Pancreas (tissue), 10 donors: ENCODE results near the gene WRAP73. TPM values are rescaled to one million over a fixed set of nuclear protein-coding genes. Genes with fewer than 3 reads are reported as not detected.

Experiments used
- ATAC-seq, 4 donors: fragments of 200-7000 bp; cut with Tn5 transposase; one replicate each; pipeline versions ENCODE4 v1.8.0 to v1.9.1; 2020; ENCODE audit warnings: mild to moderate bottlenecking in 4 of 4, moderate library complexity in 4 of 4
- DNase-seq, 6 donors: peaks; one replicate each; pipeline ENCODE4 v3.0.0-alpha.2; 2020
- FAIRE-seq: peaks from 2 replicates; lab custom pipeline; 2012; peaks lifted over from hg19 to GRCh38; lab: Jason Lieb, UNC
- H3K27ac ChIP-seq, 4 donors: fragments of 200-600 bp; sonication (generic); 1 replicate in 3 of 4; 2 replicates in 1 of 4; pipeline versions ENCODE4 v1.5.0 to v1.8.0; 2020
- H3K27me3 ChIP-seq, 4 donors: fragments of 200-600 bp; one replicate each; pipeline ENCODE4 v1.8.0; 2021
- H3K36me3 ChIP-seq, 3 donors: fragments of 200-600 bp; sonication (generic) in 1 of 3; one replicate each; pipeline versions ENCODE4 v1.5.0 to v1.8.0; 2020 to 2021
- H3K4me1 ChIP-seq, 3 donors: fragments of 200-600 bp; one replicate each; pipeline ENCODE4 v1.8.0; 2021
- H3K4me3 ChIP-seq, 4 donors: fragments of 200-600 bp; sonication (generic) in 2 of 4; one replicate each; pipeline versions ENCODE4 v1.5.0 to v1.8.0; 2020 to 2021
- H3K9me3 ChIP-seq, 4 donors: fragments of 200-600 bp; one replicate each; pipeline ENCODE4 v1.8.0; 2021
- CTCF ChIP-seq, 4 donors: fragments of 200-600 bp; sonication (generic) in 3 of 4; IDR thresholded peaks; one replicate each; pipeline versions ENCODE4 v1.5.0 to v1.8.0; 2021; ENCODE audit warnings: antibody characterized with exemption in 4 of 4
- WGBS, 2 donors: extraction: QIAGEN DNeasy Blood & Tissue Kit; methylation state at CpG; one replicate each; pipeline ENCODE4 v1.1.7; 2013; 5-methylcytosine and 5-hydroxymethylcytosine counted together
- intact Hi-C, 3 donors: fragments of 100-400 bp; cut with DNase I; formaldehyde crosslinking; loops; one replicate each; pipeline versions ENCODE4 v1.11.1 to v1.14.2; 2022
- polyA plus RNA-seq, 2 donors: library from polyadenylated mRNA; stranded (reverse); fragments of 200-250 nt; gene quantifications; one replicate each; pipeline ENCODE4 v1.2.3, GENCODE V29; 2013
- total RNA-seq, 6 donors: library from RNA; stranded (reverse); fragmentation: NEBNext Ultra II Directional in 4 of 6; extraction: Animal tissue kit (Norgen Biotek cat#: 25700) in 4 of 6; gene quantifications; one replicate each; pipeline versions ENCODE4 v1.2.1 to v1.2.4, GENCODE V29; 2021 to 2023
- donor health status: healthy with polysubstance abuse.
- donor health status: DM: no; HTN: no; CAD: no; lungs with moderate emphysema.
- donor health status: DM: no; HTN: no; CAD: no.
- donor health status: control.
- donor health status: control.
- donor health status: Bipolar disorder and iron deficiency.
- donor health status: DM: yes; HTN: yes; CAD: no.
- donor health status: DM: no; HTN: no; CAD: no.
- donor health status: DM: no; HTN: no; CAD: no.
- donor health status: DM: yes; HTN: yes; CAD: no.

The WRAP73 gene
- total and polyA plus RNA-seq, 8 donors = 6.7 to 26.2 (median 10.3) TPM

- Histone ChIP-seq H3K4me3 (no peak overlapping the region), H3K4me1 (no peaks in the 10 kb centered on the region), H3K9me3 (no peaks in the 10 kb centered on the region), H3K27ac (no peak overlapping the region), H3K36me3 (no peaks in the 10 kb centered on the region), H3K27me3 (no peaks in the 10 kb centered on the region)
- 74 to 86% methylated on average over 8 to 11 of the region's 11 CpGs for WGBS, 2 donors
- no peak for ATAC-seq
- DNase-seq = peak in 1 of 6 donors; percentile 66
- no peak for FAIRE-seq
- intact Hi-C loops = no loop called here
- TF ChIP-seq CTCF (IDR thresholded peaks at IDR 0.05) = no peak
These were observed 46.7 kb downstream of the WRAP73 start for GRCh38 chr1:3603156-3603555.

GRCh38 chr1:3602375-3602774 lies 47.5 kb downstream of the WRAP73 start:
- 74 to 88% methylated on average over 19 to 21 of the region's 21 CpGs for WGBS, 2 donors
- TF ChIP-seq CTCF (IDR thresholded peaks at IDR 0.05) = no peak
- no peak overlapping the region for H3K27ac ChIP-seq
- no peaks in the 10 kb centered on the region for H3K27me3 ChIP-seq
- no peaks in the 10 kb centered on the region for H3K4me1 ChIP-seq
- H3K9me3 ChIP-seq = no peaks in the 10 kb centered on the region
- H3K36me3 ChIP-seq = no peaks in the 10 kb centered on the region
- DNase-seq (peak in 1 of 6 donors; percentile 58), FAIRE-seq (no peak), ATAC-seq (no peak)
- intact Hi-C loops = no loop called here
- H3K4me3 ChIP-seq = no peak overlapping the region

GRCh38 chr1:3601743-3602142 lies 48.2 kb downstream of the WRAP73 start:
- no peaks in the 10 kb centered on the region for H3K9me3 ChIP-seq
- H3K27ac ChIP-seq = no peak overlapping the region
- DNase-seq = no peak
- WGBS, 2 donors = 53 to 56% methylated on average over 16 of the region's 16 CpGs
- H3K4me3 ChIP-seq = no peak overlapping the region
- no peaks in the 10 kb centered on the region for H3K4me1 ChIP-seq
- no peaks in the 10 kb centered on the region for H3K27me3 ChIP-seq
- H3K36me3 ChIP-seq = no peaks in the 10 kb centered on the region
- no peak for TF ChIP-seq CTCF (IDR thresholded peaks at IDR 0.05)
- ATAC-seq = no peak
- intact Hi-C loops = no loop called here
- no peak for FAIRE-seq

GRCh38 chr1:3600354-3600753 lies 49.5 kb downstream of the WRAP73 start:
- Histone ChIP-seq H3K27me3 (no peaks in the 10 kb centered on the region), H3K4me1 (no peaks in the 10 kb centered on the region), H3K36me3 (no peaks in the 10 kb centered on the region), H3K27ac (no peak overlapping the region), H3K4me3 (no peak overlapping the region), H3K9me3 (no peaks in the 10 kb centered on the region)
- intact Hi-C loops = no loop called here
- 59 to 73% methylated on average over 10 of the region's 10 CpGs for WGBS, 2 donors
- FAIRE-seq = no peak
- no peak for TF ChIP-seq CTCF (IDR thresholded peaks at IDR 0.05)
- ATAC-seq = no peak
- DNase-seq = no peak

GRCh38 chr1:3599816-3600215 lies 50.1 kb downstream of the WRAP73 start:
- TF ChIP-seq CTCF (IDR thresholded peaks at IDR 0.05) = no peak
- no peak for FAIRE-seq
- no peaks in the 10 kb centered on the region for H3K9me3 ChIP-seq

More at GRCh38 chr1:3599816-3600215, 50.1 kb downstream of the WRAP73 start:
- Histone ChIP-seq H3K27me3 (no peaks in the 10 kb centered on the region), H3K27ac (no peak overlapping the region), H3K4me1 (no peaks in the 10 kb centered on the region), H3K4me3 (no peak overlapping the region), H3K36me3 (no peaks in the 10 kb centered on the region)
- DNase-seq (no peak), ATAC-seq (no peak)
- WGBS, 2 donors = 65 to 74% methylated on average over 13 to 15 of the region's 15 CpGs
- intact Hi-C loops = no loop called here
